Ovary (tissue), 9 donors: Measurements from ENCODE around the gene SYNM. TPM values are rescaled to one million over a fixed set of nuclear protein-coding genes. Genes with fewer than 3 reads are reported as not detected.

Experiments
- DNase-seq, 5 donors: peaks; one replicate each; pipeline ENCODE4 v3.0.0-alpha.2; 2019 to 2020
- H3K27ac ChIP-seq, 2 donors: fragments of 200-600 bp; one replicate each; pipeline versions ENCODE4 v1.5.1 to v1.8.0; 2019 to 2022
- H3K27me3 ChIP-seq: fragments of 200-600 bp; one replicate; pipeline ENCODE4 v1.8.0; 2022
- H3K36me3 ChIP-seq: fragments of 200-600 bp; sonication (generic); one replicate; pipeline ENCODE4 v1.5.1; 2019
- H3K4me1 ChIP-seq: one replicate; pipeline ENCODE4 v1.8.1; 2013; ENCODE audit warnings: mild to moderate bottlenecking, moderate library complexity; ENCODE audit not compliant: insufficient read depth
- H3K4me3 ChIP-seq: fragments of 200-600 bp; sonication (generic); one replicate; pipeline ENCODE4 v1.5.1; 2017
- H3K9me3 ChIP-seq, 2 donors: fragments of 200-600 bp in 1 of 2; sonication (generic) in 1 of 2; one replicate each; pipeline versions ENCODE4 v1.5.1 to v1.8.1; 2013 to 2019; ENCODE audit warnings: mild to moderate bottlenecking in 1 of 2, moderate library complexity in 1 of 2
- CTCF ChIP-seq, 3 donors: fragments of 450-650 bp in 2 of 3; fragments of 200-600 bp in 1 of 3; IDR thresholded peaks; one replicate each; pipeline versions ENCODE4 v1.5.1 to v1.8.0; 2016 to 2022; ENCODE audit warnings: antibody characterized with exemption in 3 of 3, mild to moderate bottlenecking in 1 of 3
- EP300 ChIP-seq: sonication (generic); formaldehyde crosslinking; IDR thresholded peaks from one replicate; pipeline ENCODE4 v1.6.1; 2017; ENCODE audit warnings: antibody characterized with exemption
- POLR2A ChIP-seq: fragments of 450-650 bp; IDR thresholded peaks from one replicate; pipeline ENCODE4 v1.6.1; 2017; ENCODE audit warnings: antibody characterized with exemption, mild to moderate bottlenecking, moderate library complexity
- WGBS, 3 donors: extraction: QIAGEN DNeasy Blood & Tissue Kit in 1 of 3; methylation state at CpG; one replicate each; pipeline versions ENCODE4 v1.1.5 to v1.1.7; 2013 to 2017; 5-methylcytosine and 5-hydroxymethylcytosine counted together
- intact Hi-C, 4 donors: fragments of 100-400 bp; cut with DNase I; formaldehyde crosslinking; loops; one replicate each; pipeline versions ENCODE4 v1.11.0 to v1.15.1; 2022 to 2023
- polyA plus RNA-seq, 2 donors: library from polyadenylated mRNA; stranded (reverse); fragments of 200-250 nt in 1 of 2; fragments of 350-450 nt in 1 of 2; fragmentation: Illumina TruSeq in 1 of 2; extraction: RNeasy Lipid Tissue Mini Kit (QIAGEN cat#74804) in 1 of 2; gene quantifications; one replicate each; pipeline ENCODE4 v1.2.3, GENCODE V29; 2013 to 2014
- total RNA-seq, 7 donors: library from RNA; depleted of rRNA in 2 of 7; stranded (reverse); fragments of >200 nt in 2 of 7; fragmentation: NEBNext Ultra II Directional in 3 of 7; extraction: Animal tissue kit (Norgen Biotek cat#: 25700) in 3 of 7; gene quantifications; one replicate each; pipeline versions ENCODE4 v1.1.0 to v1.2.4, GENCODE V29; 2016 to 2023
- donor health status: DM: no; HTN: no; CAD: no; lungs with moderate emphysema.
- donor health status: DM: no; HTN: no; CAD: no.
- donor health status: Bipolar disorder and iron deficiency.
- donor health status: DM: yes; HTN: yes; CAD: no.
- donor health status: DM: no; HTN: no; CAD: no.
- donor health status: DM: yes; HTN: yes; CAD: no.

Gene SYNM
- total and polyA plus RNA-seq, 9 donors: 4.5 to 54.0 (median 14.9) TPM

GRCh38 chr15:99135194-99135593 is 30.3 kb downstream of the SYNM start:
- TF ChIP-seq CTCF (IDR thresholded peaks at IDR 0.05): no peak
- no peak for TF ChIP-seq POLR2A
- TF ChIP-seq EP300: no peak
- H3K27ac ChIP-seq: no peak overlapping the region
- intact Hi-C loops: no loop called here
- no peak for DNase-seq
- WGBS, 3 donors: 87 to 93% (median 88%) methylated on average over 4 of the region's 4 CpGs
- no peaks in the 10 kb centered on the region for H3K36me3 ChIP-seq
- H3K4me3 ChIP-seq: no peak overlapping the region
- no peaks in the 10 kb centered on the region for H3K27me3 ChIP-seq
- no peaks in the 10 kb centered on the region for H3K4me1 ChIP-seq
- no peaks in the 10 kb centered on the region for H3K9me3 ChIP-seq

GRCh38 chr15:99137111-99137546 is 32.2 kb downstream of the SYNM start:
- no peaks in the 10 kb centered on the region for H3K27me3 ChIP-seq
- intact Hi-C loops: no loop called here

GRCh38 chr15:99137877-99138276 is 33.0 kb downstream of the SYNM start:
- no peak for TF ChIP-seq POLR2A
- H3K27ac ChIP-seq: no peak overlapping the region
- intact Hi-C loops: no loop called here

More at GRCh38 chr15:99137111-99137546, 32.2 kb downstream of the SYNM start:
- no peaks in the 10 kb centered on the region for H3K4me1 ChIP-seq
- no peaks in the 10 kb centered on the region for H3K9me3 ChIP-seq
- H3K36me3 ChIP-seq: no peaks in the 10 kb centered on the region
- no peak overlapping the region for H3K27ac ChIP-seq
- WGBS, 3 donors: 86 to 93% (median 88%) methylated on average over 13 of the region's 13 CpGs
- DNase-seq: no peak
- TF ChIP-seq EP300: no peak
- no peak for TF ChIP-seq POLR2A
- TF ChIP-seq CTCF (IDR thresholded peaks at IDR 0.05): no peak
- H3K4me3 ChIP-seq: no peak overlapping the region

GRCh38 chr15:99138491-99138982 is 33.7 kb downstream of the SYNM start:
- no peaks in the 10 kb centered on the region for H3K36me3 ChIP-seq
- intact Hi-C loops: no loop called here
- 95 to 97% (median 95%) methylated on average over 15 of the region's 15 CpGs for WGBS, 3 donors
- no peaks in the 10 kb centered on the region for H3K9me3 ChIP-seq
- no peak overlapping the region for H3K27ac ChIP-seq
- no peak overlapping the region for H3K4me3 ChIP-seq
- no peak for DNase-seq
- H3K27me3 ChIP-seq: no peaks in the 10 kb centered on the region
- H3K4me1 ChIP-seq: no peaks in the 10 kb centered on the region
- TF ChIP-seq EP300 (no peak), POLR2A (no peak), CTCF (IDR thresholded peaks at IDR 0.05) (no peak)

More at GRCh38 chr15:99137877-99138276, 33.0 kb downstream of the SYNM start:
- Histone ChIP-seq H3K9me3 (no peaks in the 10 kb centered on the region), H3K4me1 (no peaks in the 10 kb centered on the region), H3K36me3 (no peaks in the 10 kb centered on the region), H3K27me3 (no peaks in the 10 kb centered on the region), H3K4me3 (no peak overlapping the region)
- 93 to 97% (median 95%) methylated on average over 5 of the region's 5 CpGs for WGBS, 3 donors
- DNase-seq: no peak

- no peak overlapping the region for H3K27ac ChIP-seq
- no peaks in the 10 kb centered on the region for H3K27me3 ChIP-seq
- H3K36me3 ChIP-seq: no peaks in the 10 kb centered on the region
- H3K4me3 ChIP-seq: no peak overlapping the region
- H3K9me3 ChIP-seq: no peaks in the 10 kb centered on the region
- no peak for TF ChIP-seq POLR2A
- no peak for TF ChIP-seq CTCF (IDR thresholded peaks at IDR 0.05)
- TF ChIP-seq EP300: no peak
- intact Hi-C loops: no loop called here
- no peaks in the 10 kb centered on the region for H3K4me1 ChIP-seq
- DNase-seq: no peak
- 89 to 93% (median 90%) methylated on average over 4 of the region's 4 CpGs for WGBS, 3 donors
These were observed 34.4 kb downstream of the SYNM start for GRCh38 chr15:99139276-99139675.
